H9 (cell line): ENCODE data around the gene STK11IP. TPM values are rescaled to one million over a fixed set of nuclear protein-coding genes. Genes with fewer than 3 reads are reported as not detected.
A peak's percentile ranks its signal among the peaks of the same experiment; 100 is the strongest.

Source experiments
- DNase-seq: peaks from one replicate; pipeline ENCODE4 v3.0.0-alpha.2; 2017
- H2AFZ ChIP-seq: one replicate; pipeline ENCODE4 v1.6.1; 2013; ENCODE audit warnings: mild to moderate bottlenecking, low read length, control low read depth, moderate library complexity
- H2AK5ac ChIP-seq: 2 replicates; pipeline ENCODE4 v1.6.1; 2013; ENCODE audit warnings: low read length, control low read depth, mixed read lengths; ENCODE audit not compliant: insufficient read length
- H2BK120ac ChIP-seq: one replicate; pipeline ENCODE4 v1.6.1; 2013; ENCODE audit warnings: low read depth, mild to moderate bottlenecking, low read length, control low read depth, inconsistent platforms; ENCODE audit not compliant: poor library complexity, severe bottlenecking
- H2BK12ac ChIP-seq: 2 replicates; pipeline ENCODE4 v1.6.1; 2013; ENCODE audit warnings: low read length, control low read depth, mixed read lengths, low read depth; ENCODE audit not compliant: insufficient read length
- H2BK15ac ChIP-seq: 2 replicates; pipeline ENCODE4 v1.6.1; 2013; ENCODE audit warnings: low read depth, low read length, control low read depth
- H2BK20ac ChIP-seq: one replicate; pipeline ENCODE4 v1.6.1; 2013; ENCODE audit warnings: low read depth, mild to moderate bottlenecking, low read length, control low read depth, inconsistent platforms; ENCODE audit not compliant: poor library complexity, severe bottlenecking
- H2BK5ac ChIP-seq: 2 replicates; pipeline ENCODE4 v1.6.1; 2013; ENCODE audit warnings: low read length, control low read depth, mixed read lengths; ENCODE audit not compliant: insufficient read length
- H3K14ac ChIP-seq: 2 replicates; pipeline ENCODE4 v1.6.1; 2013; ENCODE audit warnings: low read length, control low read depth; ENCODE audit not compliant: insufficient read depth
- H3K18ac ChIP-seq: 2 replicates; pipeline ENCODE4 v1.6.1; 2013; ENCODE audit warnings: low read depth, mild to moderate bottlenecking, mixed read lengths, low read length, control low read depth; ENCODE audit not compliant: insufficient read length
- H3K23ac ChIP-seq: 2 replicates; pipeline ENCODE4 v1.6.1; 2013; ENCODE audit warnings: low read length, control low read depth, mixed read lengths, low read depth; ENCODE audit not compliant: insufficient read length
- H3K23me2 ChIP-seq: 2 replicates; pipeline ENCODE4 v1.6.1; 2013; ENCODE audit warnings: low read depth, mild to moderate bottlenecking, mixed read lengths, low read length, control low read depth; ENCODE audit not compliant: insufficient read length, poor library complexity, severe bottlenecking
- H3K27ac ChIP-seq: 2 replicates; pipeline ENCODE4 v1.5.1; 2013; ENCODE audit warnings: low read length, control low read depth, mixed read lengths, low read depth; ENCODE audit not compliant: insufficient read length
- H3K27me3 ChIP-seq: 2 replicates; pipeline ENCODE4 v1.6.1; 2013; ENCODE audit warnings: low read length, control low read depth, inconsistent platforms; ENCODE audit not compliant: insufficient read depth
- H3K4ac ChIP-seq: 2 replicates; pipeline ENCODE4 v1.6.1; 2013; ENCODE audit warnings: low read depth, mild to moderate bottlenecking, control low read depth, inconsistent platforms, low read length, moderate library complexity
- H3K4me1 ChIP-seq: 2 replicates; pipeline ENCODE4 v1.6.1; 2013; ENCODE audit warnings: low read length, control low read depth, inconsistent platforms; ENCODE audit not compliant: insufficient read depth
- H3K4me2 ChIP-seq: 2 replicates; pipeline ENCODE4 v1.6.1; 2013; ENCODE audit warnings: low read length, control low read depth, mixed read lengths; ENCODE audit not compliant: insufficient read length, insufficient read depth
- H3K56ac ChIP-seq: 2 replicates; pipeline ENCODE4 v1.6.1; 2013; ENCODE audit warnings: low read depth, mild to moderate bottlenecking, mixed read lengths, low read length, control low read depth; ENCODE audit not compliant: insufficient read length
- H3K79me1 ChIP-seq: 2 replicates; pipeline ENCODE4 v1.6.1; 2013; ENCODE audit warnings: low read depth, mild to moderate bottlenecking, moderate library complexity, low read length, control low read depth, inconsistent platforms; ENCODE audit not compliant: insufficient read depth, poor library complexity, severe bottlenecking
- H3K79me2 ChIP-seq: 2 replicates; pipeline ENCODE4 v1.6.1; 2013; ENCODE audit warnings: low read length, control low read depth, inconsistent platforms; ENCODE audit not compliant: insufficient read depth
- H3K9ac ChIP-seq: 2 replicates; pipeline ENCODE4 v1.6.1; 2013; ENCODE audit warnings: low read length, control low read depth, mixed read lengths; ENCODE audit not compliant: insufficient read length; ENCODE audit errors: extremely low read depth
- H3K9me3 ChIP-seq: one replicate; pipeline ENCODE4 v1.6.1; 2013; ENCODE audit warnings: low read depth, low read length, inconsistent platforms; ENCODE audit not compliant: control insufficient read depth
- H3T11ph ChIP-seq: one replicate; pipeline ENCODE4 v1.6.1; 2013; ENCODE audit warnings: mild to moderate bottlenecking, low read length, control low read depth, inconsistent platforms
- H4K20me1 ChIP-seq: one replicate; pipeline ENCODE4 v1.6.1; 2013; ENCODE audit not compliant: control insufficient read depth, insufficient read length, insufficient read depth
- H4K5ac ChIP-seq: 2 replicates; pipeline ENCODE4 v1.6.1; 2013; ENCODE audit warnings: low read depth, mild to moderate bottlenecking, mixed read lengths, low read length, control low read depth; ENCODE audit not compliant: insufficient read length
- H4K8ac ChIP-seq: replicated peaks from 2 replicates; pipeline ENCODE4 v1.6.1; 2013; ENCODE audit warnings: low read length, control low read depth, mixed read lengths, low read depth; ENCODE audit not compliant: insufficient read length
- H4K91ac ChIP-seq: 2 replicates; pipeline ENCODE4 v1.6.1; 2013; ENCODE audit warnings: low read depth, mild to moderate bottlenecking, moderate library complexity, mixed read lengths, low read length, control low read depth; ENCODE audit not compliant: insufficient read length
- H3K27ac Mint-ChIP-seq, 3 experiments: 2 replicates in 2 of 3; 3 replicates in 1 of 3; pipeline ENCODE4 v1.8.0; 2020 to 2021; ENCODE audit warnings: mixed read lengths in 3 of 3, mild to moderate bottlenecking in 1 of 3, moderate library complexity in 1 of 3
- H3K27me3 Mint-ChIP-seq: 2 replicates; pipeline ENCODE4 v1.8.0; 2021; ENCODE audit warnings: low read depth, mild to moderate bottlenecking, moderate library complexity, mixed read lengths
- H3K36me3 Mint-ChIP-seq, 3 experiments: 2 replicates in 2 of 3; 3 replicates in 1 of 3; pipeline ENCODE4 v1.8.0; 2020 to 2021; ENCODE audit warnings: low read depth in 3 of 3, mixed read lengths in 3 of 3; ENCODE audit not compliant: insufficient read depth in 1 of 3
- H3K4me1 Mint-ChIP-seq, 2 experiments: 2 replicates each; pipeline ENCODE4 v1.8.0; 2020; ENCODE audit warnings: mixed read lengths in 2 of 2
- H3K4me3 Mint-ChIP-seq, 2 experiments: 2 replicates in 1 of 2; 3 replicates in 1 of 2; pipeline ENCODE4 v1.8.0; 2020 to 2021; ENCODE audit warnings: mild to moderate bottlenecking in 2 of 2, mixed read lengths in 2 of 2, moderate library complexity in 1 of 2
- H3K9me3 Mint-ChIP-seq, 2 experiments: 2 replicates in 1 of 2; 3 replicates in 1 of 2; pipeline ENCODE4 v1.8.0; 2020; ENCODE audit warnings: mild to moderate bottlenecking in 2 of 2, mixed read lengths in 2 of 2, moderate library complexity in 1 of 2
- WGBS: extraction: QIAGEN DNeasy Blood & Tissue Kit; methylation state at CpG from one replicate; pipeline ENCODE4 v1.1.7; 2013; ENCODE audit warnings: missing lambda C conversion rate, low lambda C conversion rate, mixed read lengths; ENCODE audit not compliant: insufficient read length; ENCODE audit errors: extremely low coverage; 5-methylcytosine and 5-hydroxymethylcytosine counted together
- total RNA-seq: library from RNA; stranded (reverse); gene quantifications from 2 replicates; pipeline ENCODE4 v1.2.1, GENCODE V29; 2021
- TF ChIP-seq, protein P1 (sequence below): fragments of 200-600 bp; sonication (generic); conservative IDR thresholded peaks from 3 replicates; pipeline ENCODE4 v1.8.0; 2021; ENCODE audit warnings: antibody characterized with exemption, mild to moderate bottlenecking

The STK11IP gene
- total RNA-seq, 1 experiment from 2014 or later: 31.1 TPM

DNA sequence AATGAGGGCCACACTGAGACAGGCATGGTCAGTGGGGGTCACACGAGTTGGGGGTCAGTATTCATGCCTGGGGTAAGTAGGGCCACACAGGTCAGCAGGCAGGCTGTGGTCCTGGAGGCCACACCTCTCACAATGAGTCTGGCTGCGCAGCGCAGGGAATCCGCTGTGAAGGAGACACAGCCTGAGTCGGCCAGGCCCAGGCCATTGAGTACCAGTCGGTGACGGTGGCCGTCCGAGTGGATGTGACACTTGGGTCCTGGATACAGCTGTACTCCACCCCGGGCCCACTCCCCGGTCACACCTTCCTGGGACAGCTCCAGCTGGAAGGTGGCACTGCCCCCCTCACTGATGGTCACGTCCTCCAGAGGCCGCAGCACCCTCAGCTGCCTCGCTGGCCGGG lies 43.3 kb upstream of the STK11IP start:
- no peak overlapping the region for H2BK15ac ChIP-seq
- no peaks in the 10 kb centered on the region for H4K20me1 ChIP-seq
- H3K27ac ChIP-seq: no peak overlapping the region
- no peak overlapping the region for H3K4ac ChIP-seq
- no peak overlapping the region for H3K9ac ChIP-seq
- no peak overlapping the region for H4K5ac ChIP-seq
- Mint-ChIP-seq H3K27me3 (peaks cover 30% of the 10 kb centered on the region), H3K36me3 (peaks cover 13 to 38% (median 30%) of the 10 kb centered on the region in 3 experiments), H3K4me3 (peak overlapping the region in 1 of 2 experiments; percentile 74; a peak in 1 of 5 replicates), H3K4me1 (peaks cover 10 to 18% of the 10 kb centered on the region in 2 experiments), H3K27ac (no peak overlapping the region), H3K9me3 (no peaks in the 10 kb centered on the region)
- H3K9me3 ChIP-seq: no peaks in the 10 kb centered on the region
- no peak overlapping the region for H2AFZ ChIP-seq
- H3K79me2 ChIP-seq: no peaks in the 10 kb centered on the region
- no CpG with 5 or more reads among the region's 15 CpGs for WGBS
- H3K4me2 ChIP-seq: no peak overlapping the region
- H3T11ph ChIP-seq: no peak overlapping the region
- H2BK12ac ChIP-seq: no peak overlapping the region
- no peak overlapping the region for H4K8ac ChIP-seq
- H3K23me2 ChIP-seq: peaks cover 11% of the 10 kb centered on the region
- H3K79me1 ChIP-seq: no peaks in the 10 kb centered on the region
- no peak overlapping the region for H2BK5ac ChIP-seq
- TF ChIP-seq, protein P1, sequence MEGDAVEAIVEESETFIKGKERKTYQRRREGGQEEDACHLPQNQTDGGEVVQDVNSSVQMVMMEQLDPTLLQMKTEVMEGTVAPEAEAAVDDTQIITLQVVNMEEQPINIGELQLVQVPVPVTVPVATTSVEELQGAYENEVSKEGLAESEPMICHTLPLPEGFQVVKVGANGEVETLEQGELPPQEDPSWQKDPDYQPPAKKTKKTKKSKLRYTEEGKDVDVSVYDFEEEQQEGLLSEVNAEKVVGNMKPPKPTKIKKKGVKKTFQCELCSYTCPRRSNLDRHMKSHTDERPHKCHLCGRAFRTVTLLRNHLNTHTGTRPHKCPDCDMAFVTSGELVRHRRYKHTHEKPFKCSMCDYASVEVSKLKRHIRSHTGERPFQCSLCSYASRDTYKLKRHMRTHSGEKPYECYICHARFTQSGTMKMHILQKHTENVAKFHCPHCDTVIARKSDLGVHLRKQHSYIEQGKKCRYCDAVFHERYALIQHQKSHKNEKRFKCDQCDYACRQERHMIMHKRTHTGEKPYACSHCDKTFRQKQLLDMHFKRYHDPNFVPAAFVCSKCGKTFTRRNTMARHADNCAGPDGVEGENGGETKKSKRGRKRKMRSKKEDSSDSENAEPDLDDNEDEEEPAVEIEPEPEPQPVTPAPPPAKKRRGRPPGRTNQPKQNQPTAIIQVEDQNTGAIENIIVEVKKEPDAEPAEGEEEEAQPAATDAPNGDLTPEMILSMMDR: no peak
- no peak overlapping the region for H4K91ac ChIP-seq
- H2BK20ac ChIP-seq: no peak overlapping the region
- peaks cover 3% of the 10 kb centered on the region; the same call in 1 of the 2 replicates for H3K4me1 ChIP-seq
- no peak overlapping the region for H3K18ac ChIP-seq
- no peak for DNase-seq
- H2AK5ac ChIP-seq: no peak overlapping the region
- H2BK120ac ChIP-seq: no peak overlapping the region
- H3K27me3 ChIP-seq: peaks cover 4% of the 10 kb centered on the region; the same call in 1 of the 2 replicates
- no peak overlapping the region for H3K14ac ChIP-seq
- H3K56ac ChIP-seq: no peak overlapping the region
- H3K23ac ChIP-seq: no peak overlapping the region
